Activated T-helper 1 cell treated with Interleukin-2 at 50 U/mL for 16 hours (primary cell): ENCODE results near the gene SH3GL2.
"Not testable (repeated sequence)": the region's sequence is repeated elsewhere in the genome, so short reads cannot be mapped to it uniquely, and the experiment has no call there.

ENCODE experiments used
- DNase-seq: peaks from one replicate; pipeline ENCODE4 v3.0.0-alpha.2; 2020; ENCODE audit warnings: low read depth

SH3GL2 gene

GRCh38 chr9:17751486-17751885 is 172.6 kb downstream of the SH3GL2 start:
- no peak for DNase-seq

GRCh38 chr9:17752021-17752420 is 173.2 kb downstream of the SH3GL2 start:
- no peak for DNase-seq

GRCh38 chr9:17757816-17758215 is 178.9 kb downstream of the SH3GL2 start:
- no peak for DNase-seq

GRCh38 chr9:17760250-17760649 is 181.4 kb downstream of the SH3GL2 start:
- no peak for DNase-seq

GRCh38 chr9:17761984-17762676 is 183.3 kb downstream of the SH3GL2 start:
- no peak for DNase-seq

GRCh38 chr9:17764306-17764705 is 185.4 kb downstream of the SH3GL2 start:
- no peak for DNase-seq

- DNase-seq: not testable (repeated sequence)
Measured at GRCh38 chr9:17765131-17765530, 186.3 kb downstream of the SH3GL2 start.

GRCh38 chr9:17772223-17772622 is 193.4 kb downstream of the SH3GL2 start:
- DNase-seq: no peak

GRCh38 chr9:17775656-17776055 is 196.8 kb downstream of the SH3GL2 start:
- DNase-seq: no peak

- DNase-seq: no peak
Measured at GRCh38 chr9:17776735-17777134, 197.9 kb downstream of the SH3GL2 start.

GRCh38 chr9:17777465-17777864 is 198.6 kb downstream of the SH3GL2 start:
- DNase-seq: no peak

- DNase-seq: no peak
Measured at GRCh38 chr9:17782430-17783149, 203.7 kb downstream of the SH3GL2 start.

- no peak for DNase-seq
Measured at GRCh38 chr9:17783227-17783626, 204.4 kb downstream of the SH3GL2 start.

GRCh38 chr9:17789316-17789715 is 210.4 kb downstream of the SH3GL2 start:
- no peak for DNase-seq

- DNase-seq: no peak
Measured at GRCh38 chr9:17793713-17794622, 215.1 kb downstream of the SH3GL2 start.

GRCh38 chr9:17795744-17796143 is 216.9 kb downstream of the SH3GL2 start:
- DNase-seq: no peak

- no peak for DNase-seq
Measured at GRCh38 chr9:17799369-17799768, 220.5 kb downstream of the SH3GL2 start.

GRCh38 chr9:17800418-17800817 is 221.6 kb downstream of the SH3GL2 start:
- no peak for DNase-seq

GRCh38 chr9:17802249-17802857 is 223.5 kb downstream of the SH3GL2 start:
- DNase-seq: no peak

- no peak for DNase-seq
Measured at GRCh38 chr9:17807613-17808282, 228.9 kb downstream of the SH3GL2 start.

GRCh38 chr9:17810317-17810716 is 231.5 kb downstream of the SH3GL2 start:
- no peak for DNase-seq
